Astrocyte (in vitro differentiated cells and primary cell): ENCODE measurements around the gene TIA1. TPM values are rescaled to one million over a fixed set of nuclear protein-coding genes. Genes with fewer than 3 reads are reported as not detected.

Experiments
- DNase-seq: peaks from one replicate; pipeline ENCODE4 v3.0.0-alpha.2; 2010; ENCODE audit warnings: low read depth
- FAIRE-seq: peaks from 2 replicates; lab custom pipeline; 2011; peaks lifted over from hg19 to GRCh38; lab: Jason Lieb, UNC
- H2AFZ ChIP-seq: 2 replicates; pipeline ENCODE4 v1.6.0; 2012; ENCODE audit warnings: low read depth, low read length, inconsistent platforms
- H3K27ac ChIP-seq: 2 replicates; pipeline ENCODE4 v1.5.1; 2011; ENCODE audit warnings: low read depth, low read length, inconsistent platforms
- H3K27me3 ChIP-seq: 2 replicates; pipeline ENCODE4 v1.6.0; 2011; ENCODE audit warnings: low read length, inconsistent platforms; ENCODE audit not compliant: insufficient read depth
- H3K36me3 ChIP-seq: 2 replicates; pipeline ENCODE4 v1.5.1; 2011; ENCODE audit warnings: low read length, inconsistent platforms; ENCODE audit not compliant: insufficient read depth
- H3K4me1 ChIP-seq: 2 replicates; pipeline ENCODE4 v1.5.1; 2011; ENCODE audit warnings: low read length, inconsistent platforms; ENCODE audit not compliant: insufficient read depth
- H3K4me2 ChIP-seq: 2 replicates; pipeline ENCODE4 v1.6.0; 2012; ENCODE audit warnings: low read length, inconsistent platforms
- H3K4me3 ChIP-seq: 2 replicates; pipeline ENCODE4 v1.5.1; 2011; ENCODE audit warnings: low read depth, mild to moderate bottlenecking, low read length, inconsistent platforms; ENCODE audit not compliant: insufficient read depth
- H3K79me2 ChIP-seq: 2 replicates; pipeline ENCODE4 v1.6.0; 2012; ENCODE audit warnings: mild to moderate bottlenecking, low read length, inconsistent platforms; ENCODE audit not compliant: insufficient read depth
- H3K9ac ChIP-seq: 2 replicates; pipeline ENCODE4 v1.6.0; 2012; ENCODE audit warnings: mild to moderate bottlenecking, low read length, inconsistent platforms
- H3K9me3 ChIP-seq: 2 replicates; pipeline ENCODE4 v1.5.1; 2012; ENCODE audit warnings: low read depth, mild to moderate bottlenecking, low read length, inconsistent platforms; ENCODE audit not compliant: insufficient read depth
- H4K20me1 ChIP-seq: 2 replicates; pipeline ENCODE4 v1.6.0; 2012; ENCODE audit warnings: low read length, inconsistent platforms; ENCODE audit not compliant: insufficient read depth
- H3K27ac Mint-ChIP-seq: one replicate; pipeline ENCODE4 v1.8.0; 2021; ENCODE audit warnings: mild to moderate bottlenecking, mixed read lengths; ENCODE audit not compliant: unreplicated experiment
- H3K27me3 Mint-ChIP-seq: one replicate; pipeline ENCODE4 v1.8.0; 2021; ENCODE audit warnings: low read depth, mixed read lengths; ENCODE audit not compliant: unreplicated experiment
- H3K36me3 Mint-ChIP-seq: one replicate; pipeline ENCODE4 v1.8.0; 2021; ENCODE audit warnings: low read depth, mixed read lengths; ENCODE audit not compliant: unreplicated experiment
- H3K4me1 Mint-ChIP-seq: one replicate; pipeline ENCODE4 v1.8.0; 2021; ENCODE audit warnings: low read depth, mixed read lengths; ENCODE audit not compliant: unreplicated experiment
- H3K4me3 Mint-ChIP-seq: one replicate; pipeline ENCODE4 v1.8.0; 2021; ENCODE audit warnings: mild to moderate bottlenecking, moderate library complexity, mixed read lengths; ENCODE audit not compliant: unreplicated experiment
- H3K9me3 Mint-ChIP-seq: one replicate; pipeline ENCODE4 v1.8.0; 2021; ENCODE audit warnings: mild to moderate bottlenecking, mixed read lengths; ENCODE audit not compliant: unreplicated experiment
- EZH2 ChIP-seq: IDR thresholded peaks from 2 replicates; pipeline ENCODE4 v1.6.1; 2012; ENCODE audit warnings: mild to moderate bottlenecking, low read length, inconsistent platforms; ENCODE audit not compliant: insufficient read depth
- total RNA-seq: library from RNA; stranded (reverse); gene quantifications from 2 replicates; pipeline ENCODE4 v1.2.1, GENCODE V29; 2021
- TF ChIP-seq, protein P1 (sequence below): IDR thresholded peaks from 2 replicates; pipeline ENCODE4 v1.5.1; 2011; ENCODE audit warnings: low read depth, mild to moderate bottlenecking, inconsistent platforms, low read length, moderate library complexity; ENCODE audit not compliant: insufficient read depth

TIA1 gene
- total RNA-seq, 1 donor from 2014 or later = 104 TPM

DNA sequence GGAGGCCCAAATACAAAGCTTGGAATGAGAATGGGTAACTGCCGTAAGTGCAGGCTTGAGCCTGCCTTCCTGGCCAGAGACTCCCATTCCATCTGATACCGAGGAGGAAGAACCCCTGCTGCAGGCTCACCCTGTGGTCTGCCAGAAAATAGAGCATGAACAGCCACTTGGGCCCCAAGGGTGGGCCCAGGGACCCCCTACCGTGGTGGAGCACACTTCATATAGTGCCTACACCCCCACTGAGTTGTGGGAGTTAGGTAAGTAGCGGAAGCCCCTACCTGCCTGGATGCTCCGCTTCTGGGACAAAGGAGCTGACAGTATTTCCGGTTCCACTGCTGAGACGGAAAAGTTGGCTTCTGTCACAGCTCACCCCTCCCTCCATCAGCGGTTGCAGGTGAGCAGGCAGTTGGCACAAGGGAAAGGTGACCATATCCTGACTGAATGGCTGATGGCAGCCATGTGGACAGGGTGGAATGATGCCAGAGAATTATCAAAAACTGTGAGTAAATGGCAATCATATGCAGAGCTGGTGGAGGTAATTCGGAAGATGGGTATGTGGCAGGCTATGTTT is 46.1 kb downstream of the TIA1 start:
- Histone ChIP-seq H4K20me1 (no peaks in the 10 kb centered on the region), H3K27me3 (no peaks in the 10 kb centered on the region), H3K4me3 (no peak overlapping the region), H3K79me2 (no peaks in the 10 kb centered on the region), H3K4me1 (no peaks in the 10 kb centered on the region), H3K9ac (no peak overlapping the region), H2AFZ (no peak overlapping the region), H3K36me3 (no peaks in the 10 kb centered on the region), H3K4me2 (no peak overlapping the region), H3K27ac (no peak overlapping the region), H3K9me3 (no peaks in the 10 kb centered on the region)
- Mint-ChIP-seq H3K27ac (no peak overlapping the region), H3K9me3 (no peaks in the 10 kb centered on the region), H3K4me1 (no peaks in the 10 kb centered on the region), H3K27me3 (no peaks in the 10 kb centered on the region), H3K4me3 (no peak overlapping the region), H3K36me3 (no peaks in the 10 kb centered on the region)
- no peak for FAIRE-seq
- TF ChIP-seq, protein P1, sequence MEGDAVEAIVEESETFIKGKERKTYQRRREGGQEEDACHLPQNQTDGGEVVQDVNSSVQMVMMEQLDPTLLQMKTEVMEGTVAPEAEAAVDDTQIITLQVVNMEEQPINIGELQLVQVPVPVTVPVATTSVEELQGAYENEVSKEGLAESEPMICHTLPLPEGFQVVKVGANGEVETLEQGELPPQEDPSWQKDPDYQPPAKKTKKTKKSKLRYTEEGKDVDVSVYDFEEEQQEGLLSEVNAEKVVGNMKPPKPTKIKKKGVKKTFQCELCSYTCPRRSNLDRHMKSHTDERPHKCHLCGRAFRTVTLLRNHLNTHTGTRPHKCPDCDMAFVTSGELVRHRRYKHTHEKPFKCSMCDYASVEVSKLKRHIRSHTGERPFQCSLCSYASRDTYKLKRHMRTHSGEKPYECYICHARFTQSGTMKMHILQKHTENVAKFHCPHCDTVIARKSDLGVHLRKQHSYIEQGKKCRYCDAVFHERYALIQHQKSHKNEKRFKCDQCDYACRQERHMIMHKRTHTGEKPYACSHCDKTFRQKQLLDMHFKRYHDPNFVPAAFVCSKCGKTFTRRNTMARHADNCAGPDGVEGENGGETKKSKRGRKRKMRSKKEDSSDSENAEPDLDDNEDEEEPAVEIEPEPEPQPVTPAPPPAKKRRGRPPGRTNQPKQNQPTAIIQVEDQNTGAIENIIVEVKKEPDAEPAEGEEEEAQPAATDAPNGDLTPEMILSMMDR = no peak
- no peak for TF ChIP-seq EZH2
- no peak for DNase-seq

DNA sequence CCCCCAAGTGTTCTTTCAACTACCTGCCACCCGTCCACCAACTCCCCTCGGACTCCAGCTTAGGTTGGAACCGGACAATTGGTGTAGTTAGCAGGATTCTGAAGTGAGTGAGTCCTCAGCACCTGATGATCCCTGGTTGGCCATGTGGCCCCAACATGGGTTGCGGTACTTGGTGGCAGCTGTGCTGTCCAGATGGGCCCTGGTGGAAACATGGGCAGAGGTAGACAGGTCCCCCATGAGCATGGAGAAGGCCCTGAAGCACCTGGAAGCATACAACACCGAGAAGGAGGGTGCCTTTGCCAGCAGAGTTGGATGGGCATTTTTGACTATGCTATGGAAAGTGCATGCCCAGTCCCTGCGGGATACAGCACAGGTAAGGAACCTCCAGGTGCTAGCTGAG is 46.6 kb downstream of the TIA1 start:
- H3K4me3 ChIP-seq = no peak overlapping the region
- Mint-ChIP-seq H3K27ac (no peak overlapping the region), H3K9me3 (no peaks in the 10 kb centered on the region), H3K4me3 (no peak overlapping the region), H3K27me3 (no peaks in the 10 kb centered on the region), H3K36me3 (no peaks in the 10 kb centered on the region), H3K4me1 (no peaks in the 10 kb centered on the region)
- no peak overlapping the region for H3K27ac ChIP-seq
- DNase-seq = no peak
- H3K36me3 ChIP-seq = no peaks in the 10 kb centered on the region
- no peaks in the 10 kb centered on the region for H3K9me3 ChIP-seq
- no peaks in the 10 kb centered on the region for H3K27me3 ChIP-seq
- no peaks in the 10 kb centered on the region for H3K79me2 ChIP-seq
- no peak for TF ChIP-seq EZH2
- TF ChIP-seq, protein P1 = no peak
- H3K4me1 ChIP-seq = no peaks in the 10 kb centered on the region
- H3K4me2 ChIP-seq = no peak overlapping the region
- H3K9ac ChIP-seq = no peak overlapping the region
- H2AFZ ChIP-seq = no peak overlapping the region
- no peaks in the 10 kb centered on the region for H4K20me1 ChIP-seq
- FAIRE-seq = no peak

DNA sequence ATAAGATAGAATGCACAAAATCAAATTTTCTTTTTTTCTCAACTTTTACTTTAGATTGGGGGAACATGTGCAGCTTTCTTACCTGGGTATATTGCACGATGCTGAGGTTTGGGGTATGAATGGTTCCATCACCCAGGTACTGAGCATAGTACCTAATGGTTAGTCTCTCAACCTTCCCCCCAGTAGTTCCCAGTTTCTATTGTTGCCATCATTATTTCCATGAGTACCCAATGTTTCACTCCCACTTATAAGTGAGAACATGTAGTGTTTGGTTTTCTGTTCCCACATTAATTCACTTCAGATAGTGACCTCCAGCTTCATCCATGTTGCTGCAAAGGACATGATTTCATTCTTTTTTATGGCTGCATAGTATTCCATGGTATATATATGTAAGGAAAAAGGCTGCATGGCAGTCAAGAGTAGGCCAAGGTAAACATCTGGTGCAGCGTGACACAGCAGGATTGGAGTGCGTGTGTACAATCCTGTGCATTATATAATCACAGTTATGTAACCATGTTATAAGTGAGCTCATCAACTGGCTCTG is 47.1 kb downstream of the TIA1 start:
- Histone ChIP-seq H3K27ac (no peak overlapping the region), H4K20me1 (no peaks in the 10 kb centered on the region), H2AFZ (no peak overlapping the region), H3K9me3 (no peaks in the 10 kb centered on the region), H3K79me2 (no peaks in the 10 kb centered on the region), H3K4me2 (no peak overlapping the region), H3K4me1 (no peaks in the 10 kb centered on the region), H3K36me3 (no peaks in the 10 kb centered on the region), H3K9ac (no peak overlapping the region), H3K27me3 (no peaks in the 10 kb centered on the region), H3K4me3 (no peak overlapping the region)
- Mint-ChIP-seq H3K9me3 (no peaks in the 10 kb centered on the region), H3K4me3 (no peak overlapping the region), H3K4me1 (no peaks in the 10 kb centered on the region), H3K27me3 (no peaks in the 10 kb centered on the region), H3K27ac (no peak overlapping the region), H3K36me3 (no peaks in the 10 kb centered on the region)
- no peak for DNase-seq
- FAIRE-seq = no peak
- no peak for TF ChIP-seq EZH2
- TF ChIP-seq, protein P1 = no peak
